Measurements from ENCODE around the gene DAPK1. TPM values are rescaled to one million over a fixed set of nuclear protein-coding genes. Genes with fewer than 3 reads are reported as not detected.

DAPK1 gene
- total and polyA plus RNA-seq, 2 donors (not counting 3 experiments of a cell fraction or from before 2014, with no cell fraction given), result 58.9 to 119 TPM

- BruUV-seq (replicated peaks), result no TSS peak
- Histone ChIP-seq H4K20me1 (replicated peaks; ENCODE audit: control insufficient read depth, extremely low read depth, insufficient read depth, low read length) (peaks cover 6% of the 10 kb centered on the region), H3K4me3 (replicated peaks in 1 of 3; ENCODE audit: insufficient read depth in 1 of 3, low read depth in 1 of 3, low read length in 3 of 3) (no peak overlapping the region), H3K79me2 (ENCODE audit: control insufficient read depth, insufficient read depth, low read length) (peaks cover 5% of the 10 kb centered on the region), H3K27ac (ENCODE audit: insufficient read depth, low read depth, low read length) (no peak overlapping the region), H3K9me3 (replicated peaks; ENCODE audit: control insufficient read depth, insufficient read depth, low read length) (no peaks in the 10 kb centered on the region), H3K4me1 (ENCODE audit: control insufficient read depth, extremely low read depth, insufficient read depth, low read length) (peaks cover 3% of the 10 kb centered on the region), H3K9ac (replicated peaks; ENCODE audit: extremely low read depth, insufficient read depth, low read length) (no peak overlapping the region), H3K36me3 (ENCODE audit: control insufficient read depth in 2 of 2, extremely low read depth in 1 of 2, insufficient read depth in 2 of 2, low read length in 2 of 2) (peaks cover 0 to 3% of the 10 kb centered on the region in 2 experiments), H3K27me3 (ENCODE audit: control insufficient read depth in 2 of 2, insufficient read depth in 2 of 2, low read length in 2 of 2) (no peaks in the 10 kb centered on the region), H2AFZ (ENCODE audit: low read depth, low read length) (no peak overlapping the region), H3K4me2 (ENCODE audit: insufficient read depth, low read length) (no peak overlapping the region), H3K9me1 (replicated peaks; ENCODE audit: control insufficient read depth, extremely low read depth, insufficient read depth, low read length) (no peaks in the 10 kb centered on the region)
- ChIA-PET POLR2A (no interaction called here), CTCF (no interaction called here)
- TF ChIP-seq POLR2AphosphoS5 (IDR thresholded peaks at IDR 0.05; ENCODE audit: insufficient read depth, low read depth, low read length) (no peak), MYC (IDR thresholded peaks at IDR 0.05; ENCODE audit: low read depth, low read length) (no peak), GATA2 (IDR thresholded peaks at IDR 0.05; ENCODE audit: insufficient read depth, insufficient read length, low read depth, low read length) (no peak), JUN (IDR thresholded peaks at IDR 0.05; ENCODE audit: borderline replicate concordance, insufficient read depth, insufficient read length, low read depth) (no peak), FOS (IDR thresholded peaks at IDR 0.05; ENCODE audit: borderline replicate concordance, insufficient read depth, low read length) (no peak), MAX (IDR thresholded peaks at IDR 0.05; ENCODE audit: insufficient read depth, insufficient read length) (no peak), CTCF (IDR thresholded peaks at IDR 0.05; ENCODE audit: extremely low read depth in 1 of 2, insufficient read depth in 1 of 2, low read depth in 1 of 2, low read length in 2 of 2) (no peak), POLR2A (IDR thresholded peaks at IDR 0.05; ENCODE audit: low read depth, low read length) (no peak), EZH2 (IDR thresholded peaks at IDR 0.05; ENCODE audit: borderline replicate concordance, low read depth, low read length, severe bottlenecking) (no peak)
- dilution Hi-C loops (cut with MboI; ENCODE audit: extremely low pct_ligation_motif_present, low sequenced_read_pairs), result no loop called here
- intact Hi-C loops (cut with micrococcal nuclease), result no loop called here
- DNase-seq (ENCODE audit: low read depth, low spot score) (no peak), FAIRE-seq (no peak)
Observed at GRCh38 chr9:87534036-87534435, 36.4 kb downstream of the DAPK1 start.
